NCI-H510A (cell line): ENCODE data around the gene ENG.
"Not testable (repeated sequence)": the region's sequence is repeated elsewhere in the genome, so short reads cannot be mapped to it uniquely, and the experiment has no call there.

ENCODE experiments used
- DNase-seq: peaks from one replicate; lab custom pipeline; 2025; lab: John Stamatoyannopoulos, UW

The ENG gene

DNA sequence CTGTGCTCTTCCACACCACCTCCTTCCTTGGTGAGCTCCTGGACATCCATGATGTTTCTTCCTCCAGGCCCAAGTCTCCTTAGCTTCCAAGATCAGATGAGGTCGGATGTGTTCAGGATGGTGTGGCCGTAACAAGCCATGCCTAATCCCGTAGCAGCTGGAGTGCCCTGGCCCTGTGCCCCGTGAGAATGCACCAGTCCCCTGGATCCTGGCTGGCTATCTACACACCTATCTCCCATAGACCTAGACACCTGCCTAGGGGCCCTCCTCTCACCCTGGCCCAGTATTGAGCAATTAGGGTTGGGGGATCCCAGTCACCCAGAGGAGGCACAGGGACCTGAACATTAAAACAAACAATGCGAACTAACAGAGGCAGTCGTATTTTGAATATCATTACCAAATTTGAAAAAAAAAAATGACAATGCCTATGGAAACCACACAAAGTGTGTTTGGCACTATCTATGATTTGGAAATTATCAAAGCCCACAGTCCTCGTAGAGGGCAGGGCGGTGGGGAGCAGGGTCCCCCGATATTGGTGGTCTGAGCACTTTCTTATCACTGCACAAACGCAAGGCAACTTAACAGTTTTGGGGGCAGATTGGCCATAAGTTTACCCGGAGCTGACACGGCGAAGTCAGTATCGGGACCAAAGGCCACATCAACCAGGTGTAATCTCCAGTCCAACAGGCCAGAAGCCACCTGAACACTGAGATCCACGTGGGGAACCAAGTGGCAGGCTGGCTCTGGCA is 13.2 kb downstream of the ENG start:
- DNase-seq = no peak

DNA sequence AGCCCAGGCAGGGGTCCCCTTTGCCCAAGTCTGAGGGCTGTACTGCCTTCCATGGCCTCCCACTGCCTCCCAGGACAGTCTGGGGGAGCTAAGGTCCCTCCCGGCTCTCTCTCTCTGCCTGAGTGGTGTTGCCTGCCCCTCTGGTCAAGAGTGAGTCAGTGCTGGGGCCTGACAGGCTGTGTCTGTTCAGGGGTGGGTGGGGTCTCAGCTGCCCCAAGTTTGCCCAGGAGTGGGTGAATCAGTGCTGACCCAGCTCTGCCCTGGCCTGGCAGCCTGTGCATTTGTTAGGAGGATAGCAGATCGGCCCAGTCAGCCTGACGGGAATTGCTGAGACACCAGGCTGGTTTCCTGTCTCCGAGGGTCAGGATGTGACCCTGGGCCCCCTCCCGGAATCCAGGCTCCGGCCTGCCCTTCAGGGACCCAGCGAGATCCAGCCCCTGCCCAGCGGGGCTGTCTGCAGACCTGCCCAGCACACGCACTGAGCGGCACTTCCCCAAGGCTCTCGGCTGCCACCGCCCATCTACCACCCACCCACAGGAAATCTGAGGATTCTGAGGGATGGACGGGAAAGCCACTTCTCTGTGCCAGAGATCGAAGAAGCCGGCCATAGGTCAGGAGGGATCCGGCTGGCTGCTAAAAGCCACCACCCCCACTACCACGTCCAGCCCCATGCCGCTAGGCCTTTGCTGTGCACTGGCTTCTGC is 15.9 kb downstream of the ENG start:
- no peak for DNase-seq

DNA sequence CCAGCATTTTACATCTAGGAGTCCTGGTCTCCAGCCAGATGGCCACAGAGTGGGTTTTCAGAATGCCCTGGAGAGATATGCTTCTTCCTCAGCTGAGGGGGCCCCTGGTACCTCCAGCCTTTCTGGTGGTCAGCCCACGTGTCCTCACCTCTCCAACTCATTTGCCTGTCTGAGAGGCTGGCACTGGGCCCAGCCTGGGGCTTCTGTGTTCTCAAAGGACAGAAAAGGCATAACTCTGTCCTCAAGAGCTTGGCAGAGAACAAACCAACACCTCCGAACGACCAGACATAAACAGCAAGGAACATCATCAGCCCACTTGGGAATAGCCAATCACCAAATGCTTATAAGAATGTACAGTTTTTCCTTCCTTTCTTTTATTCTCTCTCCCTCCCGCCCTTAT is 17.1 kb downstream of the ENG start:
- DNase-seq = no peak

DNA sequence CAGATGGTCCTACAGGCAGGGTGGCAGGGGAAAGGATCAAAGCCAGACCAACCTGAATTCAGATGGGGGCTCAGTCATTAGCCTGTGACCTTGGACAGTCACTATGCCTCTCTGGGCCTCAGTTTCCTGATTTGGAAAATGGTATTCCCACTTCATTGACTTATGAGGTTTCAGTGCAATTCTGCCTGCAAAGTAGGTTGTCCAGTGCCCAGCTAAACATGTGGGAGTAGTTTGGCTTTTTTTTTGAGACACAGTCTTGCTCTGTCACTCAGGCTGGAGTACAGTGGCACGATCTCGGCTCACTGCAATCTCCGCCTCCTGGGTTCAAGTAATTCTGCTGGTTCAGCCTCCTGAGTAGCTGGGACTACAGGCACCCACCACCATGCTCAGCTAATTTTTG is 17.9 kb downstream of the ENG start:
- DNase-seq = not testable (repeated sequence)

DNA sequence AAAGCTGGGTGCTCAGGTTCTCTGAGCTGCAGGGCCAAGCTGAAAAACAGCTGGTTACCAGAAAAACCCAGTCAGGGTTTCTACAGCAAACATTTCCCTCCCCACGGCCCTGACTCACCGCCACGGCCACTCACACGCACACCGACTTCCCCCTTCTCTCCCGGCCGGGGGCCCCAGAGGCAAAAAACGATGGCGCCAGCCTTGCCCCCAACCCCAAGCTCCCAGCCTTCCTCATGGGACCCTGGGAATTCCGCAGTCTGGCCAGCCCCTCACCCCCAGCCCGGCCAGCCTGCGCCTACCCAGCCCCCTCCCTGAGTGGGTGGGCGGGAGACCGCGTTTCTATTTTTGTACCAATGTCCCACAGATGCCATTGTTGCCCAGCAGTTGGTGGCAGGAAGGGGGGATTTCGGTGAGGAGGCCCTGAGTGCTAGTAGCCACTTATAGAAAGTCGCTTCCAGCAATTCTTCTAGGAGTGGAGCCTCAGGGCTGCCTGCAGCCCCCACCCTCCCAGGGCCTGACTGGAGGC is 18.4 kb downstream of the ENG start:
- no peak for DNase-seq

DNA sequence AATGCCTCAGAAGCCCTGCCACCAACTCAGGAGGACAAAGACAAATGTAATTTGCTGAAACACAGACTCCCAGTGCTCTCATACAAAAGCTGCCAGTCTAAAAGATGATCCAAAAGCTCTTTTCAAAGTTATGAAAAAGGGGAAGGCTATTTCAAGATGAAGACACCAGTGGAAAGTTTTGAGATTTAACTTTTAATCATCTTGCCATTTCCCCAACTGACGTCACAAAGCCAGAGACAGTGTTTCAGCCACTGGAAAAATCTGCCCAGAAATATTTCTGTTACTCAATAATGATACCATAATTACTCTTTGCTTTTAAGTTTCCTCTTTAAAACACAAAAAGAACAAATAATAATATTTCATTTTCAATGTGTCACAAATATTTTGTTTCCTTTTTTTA is 20.9 kb downstream of the ENG start:
- DNase-seq = no peak

DNA sequence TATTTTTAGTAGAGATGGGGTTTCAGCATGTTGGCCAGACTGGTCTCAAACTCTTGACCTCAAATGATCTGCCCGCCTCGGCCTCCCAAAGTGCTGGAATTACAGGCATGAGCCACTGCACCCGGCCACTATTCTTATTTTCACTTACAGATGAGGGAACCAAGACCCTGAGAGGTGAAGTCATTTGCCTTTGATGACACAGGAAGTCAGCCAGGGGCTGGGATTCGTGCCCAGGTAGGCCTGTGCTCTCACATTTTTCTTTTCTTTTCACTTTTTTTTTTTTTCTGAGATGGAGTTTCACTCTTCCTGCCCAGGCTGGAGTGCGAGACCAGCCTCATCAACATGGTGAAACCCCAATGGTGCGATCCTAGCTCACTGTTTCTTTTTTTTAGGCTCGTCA is 22.2 kb downstream of the ENG start:
- no peak for DNase-seq

DNA sequence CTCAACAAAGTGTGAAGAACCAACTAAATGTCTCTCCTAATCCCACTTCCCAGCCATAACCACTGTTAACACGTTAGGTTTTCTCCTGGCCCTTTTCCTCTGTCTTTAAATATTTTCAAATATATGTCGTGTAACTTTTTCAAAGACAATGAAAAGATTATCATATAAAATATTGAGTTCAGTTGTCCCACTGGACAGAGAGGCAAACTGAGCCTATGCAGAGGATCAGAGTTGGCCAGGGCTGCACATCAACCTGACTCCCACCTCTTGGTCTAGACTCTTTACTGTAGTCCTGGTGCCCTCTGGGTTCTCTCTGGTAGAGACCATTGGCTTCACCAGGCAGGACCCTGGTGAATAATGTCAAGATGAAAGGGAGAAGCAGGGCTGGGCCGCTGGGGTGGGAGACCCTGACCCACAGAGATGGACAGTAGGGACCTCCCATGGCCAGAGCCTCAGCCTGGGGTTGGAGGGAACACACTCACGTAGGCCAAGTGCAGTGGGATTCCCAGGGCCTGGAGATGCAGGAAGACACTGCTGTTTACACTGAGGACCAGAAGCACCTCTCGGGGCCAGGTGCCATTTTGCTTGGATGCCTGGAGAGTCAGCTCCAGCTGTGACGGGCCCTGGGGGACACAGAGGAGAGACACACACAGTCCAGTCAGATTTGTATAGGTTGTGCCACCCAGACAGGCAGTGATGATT is 25.1 kb downstream of the ENG start:
- DNase-seq = no peak

DNA sequence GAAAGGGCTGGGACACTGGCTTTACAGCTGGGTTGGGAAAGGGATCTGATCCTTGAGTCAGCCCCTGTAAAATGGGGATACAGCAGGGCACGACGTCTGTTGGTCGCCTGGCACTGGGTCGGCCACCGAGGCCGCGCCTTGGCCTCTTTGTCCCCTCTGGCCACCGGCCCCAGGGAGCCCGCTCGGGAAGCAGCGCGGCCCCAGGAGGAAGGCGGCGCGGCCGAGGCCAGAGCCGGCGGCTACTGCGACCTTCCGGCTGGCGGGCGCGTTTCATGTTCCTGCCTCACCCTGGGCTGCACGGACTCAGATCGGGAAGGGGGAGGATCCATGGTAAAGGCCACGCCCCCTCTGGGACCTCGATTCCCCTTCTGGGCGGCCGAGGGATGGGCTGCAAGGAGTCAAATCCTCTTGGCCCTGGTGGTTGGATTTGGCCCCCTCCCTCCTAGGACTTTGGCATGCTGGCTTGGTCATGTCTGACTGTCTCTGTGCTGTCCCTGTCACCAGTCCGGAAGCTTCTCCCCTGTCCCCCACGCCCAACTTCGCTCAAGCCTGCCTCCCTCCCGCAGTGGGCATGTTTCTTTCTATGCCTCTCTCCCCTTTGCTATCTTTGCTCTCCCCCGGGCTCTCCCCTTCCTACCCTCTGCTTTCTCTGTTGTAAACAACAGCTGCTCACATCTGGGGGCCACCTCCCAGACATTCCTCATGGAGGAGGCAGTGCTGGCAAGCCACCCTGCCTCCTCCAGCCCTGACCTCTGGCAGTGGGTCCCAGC is 26.0 kb downstream of the ENG start:
- DNase-seq = no peak

DNA sequence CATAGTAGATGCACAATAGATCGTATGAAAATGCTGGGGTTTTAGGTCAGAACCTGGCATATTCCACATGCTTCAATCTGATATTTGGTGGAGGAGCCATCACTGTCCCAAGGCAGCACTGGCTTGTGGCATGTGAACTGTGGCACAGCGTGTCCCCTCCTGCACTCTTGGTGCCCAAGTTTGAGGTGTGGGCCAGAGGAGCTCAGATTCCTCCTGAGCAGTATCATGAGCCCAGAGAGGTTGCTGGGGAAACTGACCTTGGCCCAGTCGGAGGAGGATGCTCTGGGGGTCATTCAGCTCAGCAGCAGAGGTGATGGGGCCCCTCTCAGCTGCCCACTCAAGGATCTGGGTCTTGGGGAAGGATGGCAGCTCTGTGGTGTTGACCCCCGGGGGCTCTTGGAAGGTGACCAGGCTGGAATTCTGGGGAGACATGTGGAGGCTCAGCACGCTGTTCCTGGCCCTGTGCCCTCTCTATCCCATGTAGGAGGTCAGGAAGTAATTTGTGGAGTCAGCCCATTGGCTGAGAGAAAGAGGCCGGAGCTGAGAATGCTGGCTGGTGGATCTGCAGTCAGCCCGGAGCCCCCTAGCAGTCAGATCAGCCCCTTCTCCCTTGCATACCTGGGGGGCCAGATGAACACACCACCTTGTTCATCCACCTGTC is 28.1 kb downstream of the ENG start:
- no peak for DNase-seq

DNA sequence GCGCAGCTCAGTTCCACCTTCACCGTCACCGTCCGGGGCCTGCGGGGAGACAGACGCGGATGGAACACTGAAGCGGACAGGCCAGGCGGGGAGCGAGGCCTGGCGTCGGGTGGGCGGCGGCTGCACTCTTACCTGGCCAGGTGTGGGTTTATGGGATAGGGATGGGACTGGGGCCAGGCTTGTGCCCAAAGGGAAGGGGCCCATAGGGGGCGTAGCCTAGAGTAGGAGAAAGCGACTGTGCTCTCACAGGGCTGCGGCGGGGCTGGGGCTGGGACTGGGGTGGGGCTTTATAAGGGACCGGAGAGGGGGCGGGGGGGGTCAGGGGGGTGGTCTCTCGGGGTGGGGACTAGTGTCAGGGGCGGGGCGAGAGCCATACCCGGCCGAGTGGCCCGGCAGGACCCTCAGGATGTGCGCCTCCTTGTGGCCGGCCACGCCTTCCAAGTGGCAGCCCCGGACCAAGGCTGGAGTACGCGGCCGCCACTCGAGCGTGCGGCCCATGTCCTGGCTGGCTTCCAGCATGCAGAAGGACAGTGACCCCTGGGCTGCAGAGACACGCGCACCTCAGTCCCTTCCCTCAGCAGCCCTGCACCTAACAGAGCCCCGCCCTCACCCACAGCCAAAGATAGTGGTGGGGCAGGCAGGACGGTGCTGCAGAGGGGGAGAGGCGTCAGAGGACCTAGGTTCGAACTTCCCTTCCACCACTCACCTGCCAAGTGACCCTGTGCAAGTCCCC is 29.0 kb downstream of the ENG start:
- DNase-seq = no peak

DNA sequence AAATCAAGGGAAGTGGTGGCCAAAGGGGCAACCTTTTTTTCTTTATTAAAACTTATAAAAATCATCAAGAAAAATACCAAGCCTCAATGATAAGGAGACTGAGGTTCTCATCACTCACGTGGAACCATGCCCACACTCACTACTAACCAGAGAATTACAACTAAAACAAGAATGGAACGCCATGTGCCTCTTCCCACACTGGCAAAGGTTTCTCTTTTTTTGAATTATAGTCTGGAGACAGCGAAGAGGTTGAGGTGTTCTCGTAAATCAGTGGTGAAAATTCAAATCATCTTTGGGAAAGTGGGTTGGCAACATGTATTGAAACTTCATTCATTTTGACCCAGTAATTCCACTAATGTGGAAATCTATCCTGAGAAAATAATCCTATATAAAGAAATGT is 32.4 kb downstream of the ENG start:
- DNase-seq = no peak

DNA sequence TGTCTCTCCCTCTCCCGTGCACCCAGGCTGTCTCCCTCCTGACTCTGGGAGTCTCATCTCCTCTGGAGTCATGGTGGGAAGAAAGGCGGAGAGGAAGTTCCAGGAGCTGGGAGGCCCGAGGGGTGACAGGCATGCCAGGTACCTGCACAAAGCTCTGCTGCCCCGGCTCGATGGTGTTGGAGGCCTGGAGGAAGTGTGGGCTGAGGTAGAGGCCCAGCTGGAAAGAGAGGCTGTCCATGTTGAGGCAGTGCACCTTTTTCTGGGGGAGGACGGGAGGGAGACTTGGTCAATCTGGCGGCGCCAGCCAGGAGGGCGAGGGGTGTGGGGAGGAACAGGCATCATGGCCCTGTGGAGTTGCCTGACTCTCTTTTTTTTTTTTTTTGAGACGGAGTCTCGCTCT is 35.9 kb downstream of the ENG start:
- no peak for DNase-seq

DNA sequence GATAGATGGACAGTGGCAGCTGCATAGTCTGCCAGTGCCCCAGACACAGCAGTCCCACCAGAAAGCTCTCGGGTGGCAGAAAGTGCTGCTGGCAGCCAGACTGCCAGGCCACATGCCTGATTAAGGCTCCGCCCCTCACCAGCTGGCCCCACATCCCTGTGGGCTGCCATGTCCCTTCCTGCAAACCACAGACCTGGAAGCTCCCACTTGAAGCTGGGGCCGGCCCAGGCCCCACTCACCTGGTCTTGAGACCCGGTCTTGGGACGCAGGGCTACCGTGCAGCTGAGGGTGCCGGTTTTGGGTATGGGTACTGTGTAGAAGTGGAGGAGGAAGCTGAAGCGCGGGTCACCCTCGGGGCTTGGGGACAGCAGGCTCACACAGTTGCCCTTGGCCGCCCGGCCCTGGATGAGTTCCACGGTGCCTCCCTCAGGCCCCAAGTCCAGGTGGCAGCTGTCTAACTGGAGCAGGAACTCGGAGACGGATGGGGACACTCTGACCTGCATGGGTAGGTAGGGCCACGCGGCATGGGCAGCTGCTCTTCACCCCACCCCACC is 36.5 kb downstream of the ENG start:
- DNase-seq = no peak

DNA sequence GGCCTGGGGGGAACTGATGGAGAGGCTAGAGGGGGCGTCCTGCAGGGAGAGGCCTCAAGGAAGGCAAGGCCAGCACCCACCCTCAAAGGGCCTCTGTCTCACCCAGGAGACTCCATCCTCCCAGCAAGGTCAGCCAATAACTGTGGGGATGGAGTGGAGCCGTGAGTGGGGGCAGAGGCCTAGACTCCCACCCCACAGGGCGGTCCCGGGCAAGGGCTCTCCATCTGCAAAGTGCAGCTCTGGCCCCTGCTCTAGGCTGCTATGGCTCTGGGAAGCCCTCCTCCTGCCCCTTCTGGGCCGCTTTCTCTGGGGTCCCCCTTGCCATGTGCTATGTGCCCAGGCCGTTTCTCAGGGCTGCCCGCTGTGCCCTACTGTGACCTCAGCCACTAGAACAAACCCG is 37.7 kb downstream of the ENG start:
- no peak for DNase-seq

DNA sequence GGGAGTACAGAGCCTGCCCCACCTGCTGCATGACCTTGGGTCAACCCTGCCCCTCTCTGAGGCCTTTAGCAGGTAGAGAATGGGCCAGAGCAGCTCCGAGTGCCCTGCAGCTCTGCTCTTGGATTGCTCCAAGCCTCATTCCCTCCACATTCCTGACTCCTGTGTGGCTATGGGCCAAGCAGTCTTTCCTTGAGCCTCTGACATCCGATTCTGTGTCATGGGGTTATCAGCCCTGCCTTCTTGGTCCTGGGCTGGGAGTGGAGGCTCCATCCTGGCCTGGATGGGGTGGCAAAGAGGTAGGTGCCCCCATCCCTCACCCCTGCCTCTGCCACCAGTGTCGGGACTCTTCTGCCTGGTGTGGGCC is 38.1 kb downstream of the ENG start:
- DNase-seq = no peak

DNA sequence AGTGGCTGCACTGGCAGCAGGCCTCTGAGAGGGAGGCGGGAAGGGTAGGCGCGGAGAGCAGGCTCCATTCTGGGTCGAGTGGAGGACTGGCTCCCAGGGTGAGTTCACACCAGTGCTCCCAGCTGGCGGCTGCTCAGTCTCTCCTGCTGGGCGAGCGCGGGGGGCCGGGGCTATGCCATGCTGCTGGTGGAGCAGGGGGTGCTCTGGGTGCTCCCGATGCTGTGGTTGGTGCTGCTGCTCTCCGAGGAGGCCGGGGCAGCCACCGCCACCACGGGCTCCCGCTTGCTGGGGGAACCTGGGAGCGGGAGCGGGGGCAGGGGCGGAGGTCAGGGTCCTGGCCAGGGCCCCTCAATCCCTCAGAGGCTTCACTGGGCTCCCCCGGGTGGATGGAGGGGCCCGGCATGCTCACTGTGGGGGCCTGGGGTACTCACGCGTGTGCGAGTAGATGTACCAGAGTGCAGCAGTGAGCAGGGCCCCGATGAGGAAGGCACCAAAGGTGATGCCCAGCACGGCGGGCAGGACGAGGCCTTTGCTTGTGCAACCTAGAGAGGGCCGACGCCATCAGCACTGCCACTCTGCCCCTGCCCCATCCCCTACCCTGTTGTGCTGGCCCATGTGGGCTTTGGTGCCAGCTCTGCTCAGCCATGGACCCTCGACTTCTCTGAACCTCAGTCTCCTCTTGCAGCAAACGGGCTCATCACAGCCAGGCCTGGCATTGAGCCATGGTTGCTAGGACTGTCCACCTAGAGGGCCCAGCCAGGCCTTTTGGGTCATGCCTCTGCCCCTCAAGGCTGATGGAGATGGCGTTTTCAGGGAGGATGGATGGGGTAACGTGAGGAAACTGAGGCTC is 38.7 kb downstream of the ENG start:
- no peak for DNase-seq

DNA sequence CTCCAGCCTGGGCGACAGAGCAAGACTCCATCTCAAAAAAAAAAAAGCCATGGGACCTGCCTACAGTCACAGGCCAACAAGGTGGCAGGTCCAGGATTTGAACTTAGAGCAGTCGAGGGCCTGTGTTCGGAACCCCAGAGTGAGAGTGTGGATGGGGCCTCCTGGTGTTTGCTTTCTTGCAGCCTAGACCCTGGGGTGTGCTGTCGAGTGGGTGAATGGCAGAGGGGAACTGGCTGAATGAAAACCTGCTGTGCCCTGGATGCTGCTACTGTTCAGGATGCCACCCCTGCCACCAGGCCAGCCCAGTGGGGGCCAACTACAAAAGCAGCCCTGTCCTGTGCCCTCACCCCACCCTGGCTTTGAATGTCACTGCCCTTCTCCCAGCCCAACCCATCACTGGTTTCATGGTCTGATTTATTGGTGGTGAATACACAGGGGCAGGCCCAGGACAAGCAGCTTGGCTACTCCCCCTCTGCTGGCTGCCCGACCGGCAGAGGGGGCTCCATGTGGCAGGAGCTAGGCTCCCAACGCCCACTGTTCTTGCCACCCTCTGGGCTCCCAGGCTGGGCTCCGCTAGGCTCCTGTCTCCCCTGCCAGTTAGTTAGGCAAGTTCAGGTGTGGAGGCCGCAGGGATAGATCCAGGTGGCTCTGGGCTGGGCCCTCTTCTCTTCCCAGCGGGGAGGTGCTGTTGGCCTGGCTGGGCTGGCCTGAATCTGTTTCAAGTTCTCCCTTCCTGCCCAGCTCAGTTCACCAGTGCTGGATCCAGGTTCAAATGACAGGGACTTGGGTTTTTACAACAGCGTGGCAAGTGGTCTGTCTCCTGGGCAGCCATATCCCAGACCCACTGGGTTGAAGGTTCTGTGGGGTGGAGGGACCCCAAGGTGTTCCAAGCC is 39.6 kb downstream of the ENG start:
- DNase-seq = no peak
